ENCODE data around the gene SOCS1.
"Not testable (repeated sequence)": the region's sequence is repeated elsewhere in the genome, so short reads cannot be mapped to it uniquely, and the experiment has no call there.

Gene SOCS1

DNA sequence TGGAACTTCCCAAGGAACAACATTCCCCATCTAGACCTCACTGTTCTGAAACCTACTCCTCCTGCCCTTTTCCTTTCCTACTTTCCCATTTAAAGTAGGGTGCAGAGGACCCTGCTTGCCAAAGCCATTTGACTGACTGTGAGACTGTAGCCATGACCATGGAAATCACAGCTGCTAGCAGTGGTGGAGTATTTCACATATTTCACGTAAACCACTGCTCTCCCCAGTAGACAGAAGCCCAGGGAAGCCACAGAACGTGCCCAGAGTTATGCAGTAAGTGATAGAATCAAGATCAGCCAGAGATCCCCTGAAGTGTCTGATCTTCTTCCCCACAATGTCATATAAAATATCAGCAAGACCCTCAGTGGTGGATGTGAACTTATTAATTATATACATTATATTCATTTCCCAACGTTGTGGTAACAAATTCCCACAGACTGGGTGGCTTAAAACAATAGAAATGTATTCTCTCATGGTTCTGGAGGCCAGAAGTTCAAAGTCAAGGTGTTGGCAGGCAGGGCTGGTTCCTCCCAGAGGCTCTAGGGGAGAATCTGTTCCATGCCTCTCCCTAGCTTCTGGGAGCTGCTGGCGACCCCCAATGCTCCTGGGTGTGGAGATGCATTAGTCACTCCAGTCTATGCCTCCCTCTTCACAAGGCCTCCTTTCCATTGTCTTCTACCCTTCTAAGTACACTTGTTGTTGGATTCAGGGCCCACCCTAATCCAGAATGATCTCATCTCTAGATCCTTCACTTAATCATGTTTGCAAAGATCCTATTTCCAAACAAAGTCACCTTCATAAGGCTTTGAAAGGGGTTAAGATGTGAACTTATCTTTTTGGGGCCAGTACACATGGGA, 45.9 kb upstream of the SOCS1 start:
- Histone ChIP-seq H3K9ac (ENCODE audit: low read depth, low read length, poor library complexity, severe bottlenecking) (no peak overlapping the region), H3K4me1 (ENCODE audit: insufficient read depth, low read length, poor library complexity, severe bottlenecking) (peaks cover 18% of the 10 kb centered on the region), H3K79me2 (ENCODE audit: insufficient read depth, low read length) (no peaks in the 10 kb centered on the region), H3K4me3 (ENCODE audit: low read length, poor library complexity, severe bottlenecking) (no peak overlapping the region), H3F3A (ENCODE audit: low read depth) (no peaks in the 10 kb centered on the region), H3K36me3 (ENCODE audit: insufficient read depth, low read length) (no peaks in the 10 kb centered on the region), H3K9me2 (replicated peaks; ENCODE audit: low read depth, low read length) (no peaks in the 10 kb centered on the region), H4K20me1 (ENCODE audit: insufficient read depth, low read length, poor library complexity, severe bottlenecking) (no peaks in the 10 kb centered on the region), H2AFZ (ENCODE audit: low read length) (no peak overlapping the region), H3K27me3 (ENCODE audit: insufficient read depth, low read length, poor library complexity, severe bottlenecking) (no peaks in the 10 kb centered on the region), H3K4me2 (ENCODE audit: low read depth, low read length, poor library complexity, severe bottlenecking) (no peak overlapping the region), H3K9me3 (ENCODE audit: insufficient read depth, low read depth, low read length) (no peaks in the 10 kb centered on the region)
- TF ChIP-seq, protein P1, sequence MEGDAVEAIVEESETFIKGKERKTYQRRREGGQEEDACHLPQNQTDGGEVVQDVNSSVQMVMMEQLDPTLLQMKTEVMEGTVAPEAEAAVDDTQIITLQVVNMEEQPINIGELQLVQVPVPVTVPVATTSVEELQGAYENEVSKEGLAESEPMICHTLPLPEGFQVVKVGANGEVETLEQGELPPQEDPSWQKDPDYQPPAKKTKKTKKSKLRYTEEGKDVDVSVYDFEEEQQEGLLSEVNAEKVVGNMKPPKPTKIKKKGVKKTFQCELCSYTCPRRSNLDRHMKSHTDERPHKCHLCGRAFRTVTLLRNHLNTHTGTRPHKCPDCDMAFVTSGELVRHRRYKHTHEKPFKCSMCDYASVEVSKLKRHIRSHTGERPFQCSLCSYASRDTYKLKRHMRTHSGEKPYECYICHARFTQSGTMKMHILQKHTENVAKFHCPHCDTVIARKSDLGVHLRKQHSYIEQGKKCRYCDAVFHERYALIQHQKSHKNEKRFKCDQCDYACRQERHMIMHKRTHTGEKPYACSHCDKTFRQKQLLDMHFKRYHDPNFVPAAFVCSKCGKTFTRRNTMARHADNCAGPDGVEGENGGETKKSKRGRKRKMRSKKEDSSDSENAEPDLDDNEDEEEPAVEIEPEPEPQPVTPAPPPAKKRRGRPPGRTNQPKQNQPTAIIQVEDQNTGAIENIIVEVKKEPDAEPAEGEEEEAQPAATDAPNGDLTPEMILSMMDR (conservative IDR thresholded peaks at IDR 0.05; ENCODE audit: low read length) = no peak
- no peak for TF ChIP-seq EZH2phosphoT487 (IDR thresholded peaks at IDR 0.05; ENCODE audit: borderline replicate concordance)

DNA sequence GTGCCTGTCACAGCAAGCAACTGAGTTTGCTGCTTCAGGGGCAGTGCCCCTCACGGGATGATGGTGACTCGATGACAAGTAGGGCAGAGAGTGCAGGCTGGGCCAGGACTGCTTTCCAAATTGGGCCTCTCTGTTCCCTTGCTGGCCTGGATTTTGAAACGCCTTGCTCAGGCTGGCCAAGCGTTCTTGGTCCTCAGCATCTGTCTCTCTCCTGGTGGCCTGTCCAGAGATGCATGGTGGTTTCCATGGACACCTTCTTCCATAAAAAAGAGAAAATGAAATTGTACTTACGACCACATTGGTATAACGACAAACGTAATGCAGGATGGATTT, 44.5 kb upstream of the SOCS1 start:
- Histone ChIP-seq H3K9me2 (replicated peaks; ENCODE audit: low read depth, low read length) (no peaks in the 10 kb centered on the region), H3K36me3 (ENCODE audit: insufficient read depth, low read length) (no peaks in the 10 kb centered on the region), H4K20me1 (ENCODE audit: insufficient read depth, low read length, poor library complexity, severe bottlenecking) (no peaks in the 10 kb centered on the region), H3K4me1 (ENCODE audit: insufficient read depth, low read length, poor library complexity, severe bottlenecking) (peaks cover 25% of the 10 kb centered on the region), H3F3A (ENCODE audit: low read depth) (no peaks in the 10 kb centered on the region), H3K4me3 (ENCODE audit: low read length, poor library complexity, severe bottlenecking) (no peak overlapping the region), H3K79me2 (ENCODE audit: insufficient read depth, low read length) (no peaks in the 10 kb centered on the region), H3K9me3 (ENCODE audit: insufficient read depth, low read depth, low read length) (no peaks in the 10 kb centered on the region), H3K4me2 (ENCODE audit: low read depth, low read length, poor library complexity, severe bottlenecking) (no peak overlapping the region), H3K27me3 (ENCODE audit: insufficient read depth, low read length, poor library complexity, severe bottlenecking) (no peaks in the 10 kb centered on the region), H3K9ac (ENCODE audit: low read depth, low read length, poor library complexity, severe bottlenecking) (no peak overlapping the region), H2AFZ (ENCODE audit: low read length) (no peak overlapping the region)
- TF ChIP-seq EZH2phosphoT487 (IDR thresholded peaks at IDR 0.05; ENCODE audit: borderline replicate concordance) = no peak
- TF ChIP-seq, protein P1 (conservative IDR thresholded peaks at IDR 0.05; ENCODE audit: low read length) = no peak

- no peak overlapping the region for H2AFZ ChIP-seq (ENCODE audit: low read length)
- no peaks in the 10 kb centered on the region for H3K79me2 ChIP-seq (ENCODE audit: insufficient read depth, low read length)
- H3K9me2 ChIP-seq (replicated peaks; ENCODE audit: low read depth, low read length) = no peaks in the 10 kb centered on the region
- H3K4me1 ChIP-seq (ENCODE audit: insufficient read depth, low read length, poor library complexity, severe bottlenecking) = peaks cover 25% of the 10 kb centered on the region
- no peak overlapping the region for H3K4me2 ChIP-seq (ENCODE audit: low read depth, low read length, poor library complexity, severe bottlenecking)
- no peaks in the 10 kb centered on the region for H3K9me3 ChIP-seq (ENCODE audit: insufficient read depth, low read depth, low read length)
- no peak for TF ChIP-seq EZH2phosphoT487 (IDR thresholded peaks at IDR 0.05; ENCODE audit: borderline replicate concordance)
- TF ChIP-seq, protein P1 (conservative IDR thresholded peaks at IDR 0.05; ENCODE audit: low read length) = no peak
- no peak overlapping the region for H3K9ac ChIP-seq (ENCODE audit: low read depth, low read length, poor library complexity, severe bottlenecking)
- no peak overlapping the region for H3K4me3 ChIP-seq (ENCODE audit: low read length, poor library complexity, severe bottlenecking)
- no peaks in the 10 kb centered on the region for H3K27me3 ChIP-seq (ENCODE audit: insufficient read depth, low read length, poor library complexity, severe bottlenecking)
- no peaks in the 10 kb centered on the region for H3K36me3 ChIP-seq (ENCODE audit: insufficient read depth, low read length)
- no peaks in the 10 kb centered on the region for H4K20me1 ChIP-seq (ENCODE audit: insufficient read depth, low read length, poor library complexity, severe bottlenecking)
- no peaks in the 10 kb centered on the region for H3F3A ChIP-seq (ENCODE audit: low read depth)
Observed at GRCh38 chr16:11299865-11300559, 44.0 kb upstream of the SOCS1 start.

DNA sequence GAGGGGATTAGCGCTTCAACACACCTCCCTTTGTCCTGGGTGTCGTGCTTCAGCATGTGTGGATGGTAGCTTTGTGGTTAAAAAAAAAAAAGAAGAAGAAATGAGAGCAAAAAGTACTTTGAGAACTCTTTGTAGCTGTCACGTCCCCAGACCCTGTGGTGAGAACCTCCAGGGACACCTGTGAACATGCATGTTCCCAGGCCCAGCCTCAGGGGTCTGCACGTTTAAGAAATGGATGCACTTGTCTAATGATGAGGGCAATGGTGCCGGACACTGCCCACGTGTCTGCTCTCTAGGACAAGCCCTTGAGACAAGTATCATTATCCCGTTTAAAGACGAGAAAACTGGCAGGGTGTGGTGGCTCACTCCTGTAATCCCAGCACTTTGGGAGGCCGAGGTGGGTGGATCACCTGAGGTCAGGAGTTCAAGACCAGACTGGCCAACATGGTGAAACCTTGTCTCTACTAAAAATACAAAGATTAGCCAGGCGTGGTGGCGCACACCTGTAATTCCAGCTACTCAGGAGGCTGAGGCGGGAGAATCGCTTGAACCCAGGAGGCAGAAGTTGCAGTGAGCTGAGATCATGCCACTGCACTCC, 43.0 kb upstream of the SOCS1 start:
- H3K4me1 ChIP-seq (ENCODE audit: insufficient read depth, low read length, poor library complexity, severe bottlenecking) = peaks cover 25% of the 10 kb centered on the region
- H3K9me3 ChIP-seq (ENCODE audit: insufficient read depth, low read depth, low read length); H2AFZ ChIP-seq (ENCODE audit: low read length); H3F3A ChIP-seq (ENCODE audit: low read depth); H3K4me2 ChIP-seq (ENCODE audit: low read depth, low read length, poor library complexity, severe bottlenecking); H3K79me2 ChIP-seq (ENCODE audit: insufficient read depth, low read length); H4K20me1 ChIP-seq (ENCODE audit: insufficient read depth, low read length, poor library complexity, severe bottlenecking); H3K27me3 ChIP-seq (ENCODE audit: insufficient read depth, low read length, poor library complexity, severe bottlenecking); H3K36me3 ChIP-seq (ENCODE audit: insufficient read depth, low read length); H3K9ac ChIP-seq (ENCODE audit: low read depth, low read length, poor library complexity, severe bottlenecking); H3K9me2 ChIP-seq (replicated peaks; ENCODE audit: low read depth, low read length); H3K4me3 ChIP-seq (ENCODE audit: low read length, poor library complexity, severe bottlenecking): not testable (repeated sequence)

Measured in Loucy (cell line).